Measurements from ENCODE around the gene IFT25.
A peak's percentile ranks its signal among the peaks of the same experiment; 100 is the strongest.
"Not testable (repeated sequence)": the region's sequence is repeated elsewhere in the genome, so short reads cannot be mapped to it uniquely, and the experiment has no call there.

IFT25 gene

DNA sequence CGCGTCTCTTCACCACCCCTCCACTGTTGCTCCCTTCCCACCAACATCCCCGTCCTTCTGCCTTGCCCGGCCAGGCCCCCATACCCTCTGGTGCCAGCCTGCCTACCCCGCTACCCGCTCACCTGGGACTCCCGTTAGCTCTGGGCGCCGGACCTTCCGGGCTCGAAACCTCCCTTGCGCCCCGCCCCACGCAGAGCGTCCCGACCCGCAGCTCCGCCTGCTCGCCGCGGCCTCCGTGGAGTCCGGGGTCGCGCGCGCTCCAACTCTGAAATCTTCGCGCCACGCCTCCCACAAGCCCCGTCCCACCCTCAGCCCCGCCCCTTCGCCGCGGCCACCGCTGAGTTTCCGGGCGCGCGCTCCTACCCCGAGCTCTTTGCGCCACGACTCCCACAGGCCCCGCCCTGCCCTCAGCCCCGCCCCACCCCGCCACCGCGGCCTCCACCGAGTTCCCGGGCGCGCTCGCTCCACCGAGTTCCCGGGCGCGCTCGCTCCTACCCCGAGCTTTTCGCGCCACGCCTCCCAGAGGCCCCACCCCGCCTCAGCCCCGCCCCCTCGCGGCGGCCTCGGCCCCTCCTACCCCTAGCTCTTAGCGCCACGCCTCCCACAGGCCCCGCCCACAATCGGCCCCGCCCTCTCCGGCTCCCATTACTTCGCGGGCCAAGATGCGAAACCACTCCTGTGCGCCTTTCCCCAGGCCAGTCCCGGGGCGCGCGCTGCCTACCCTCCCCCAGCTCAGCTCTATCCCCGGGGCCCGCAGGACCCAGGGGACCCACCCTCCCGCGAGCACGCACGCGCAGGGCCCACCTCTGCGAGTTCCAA lies at the start of gene IFT25:
Gene IFT25 (minus strand): TSS at position 267 of the 819 bp plus-strand sequence. CDS start 5,617 bp downstream, outside the sequence.
- in situ Hi-C loops (cut with HindIII; ENCODE audit: low sequenced_read_pairs) = no loop called here
- H3K4me3 ChIP-seq (ENCODE audit: low read depth, low read length) = peak within 1 kb of the TSS; percentile 87
- TF ChIP-seq CTCF (IDR thresholded peaks at IDR 0.05; ENCODE audit: low read depth, low read length) = no peak
- DNase-seq (ENCODE audit: low read depth, low spot score) = peak; percentile 98

- in situ Hi-C loops (cut with HindIII; ENCODE audit: low sequenced_read_pairs); H3K4me3 ChIP-seq (ENCODE audit: low read depth, low read length); DNase-seq (ENCODE audit: low read depth, low spot score): not testable (repeated sequence)
These were observed 49.0 kb upstream of the IFT25 start for GRCh38 chr1:53994516-53994915.

DNA sequence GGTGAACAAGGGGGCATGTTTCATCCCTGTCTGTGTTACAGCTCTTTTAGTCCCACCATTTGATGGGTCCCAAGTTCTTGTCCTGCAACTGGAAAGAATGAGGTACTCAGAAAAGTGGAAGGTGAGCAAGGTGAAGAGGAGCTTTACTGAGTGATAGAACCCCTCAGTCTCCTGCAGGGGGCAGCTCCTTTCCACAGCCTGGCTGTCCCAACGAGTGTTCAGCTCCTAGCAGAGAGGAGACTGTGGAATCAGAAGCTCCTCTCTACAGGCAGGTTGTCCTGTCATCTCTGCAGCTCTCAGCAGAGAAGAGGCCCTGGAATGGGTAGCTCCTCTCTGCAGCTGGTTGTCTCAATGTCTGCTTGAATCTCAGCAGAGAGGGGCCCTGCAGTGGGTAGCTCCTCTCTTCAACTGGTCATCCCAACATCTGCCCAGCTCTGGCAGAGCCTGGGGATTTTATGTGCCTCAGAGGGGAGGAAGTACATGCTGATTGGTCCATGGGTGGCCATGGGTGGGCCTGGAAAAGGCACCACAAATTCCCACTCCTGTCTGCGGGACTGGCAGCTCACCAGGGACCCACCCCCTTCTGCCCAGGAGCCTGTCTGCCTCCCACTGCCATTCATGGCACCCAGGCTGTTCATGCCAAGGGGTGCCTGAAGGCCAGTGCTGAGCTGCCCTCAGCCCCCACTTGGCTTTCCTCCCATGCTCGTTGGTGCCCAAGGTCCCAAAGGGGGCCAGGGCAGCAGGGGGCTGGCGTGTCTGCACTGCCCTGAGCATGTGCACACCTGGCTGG lies 46.8 kb upstream of the IFT25 start:
- no peak overlapping the region for H3K4me3 ChIP-seq (ENCODE audit: low read depth, low read length)
- TF ChIP-seq CTCF (IDR thresholded peaks at IDR 0.05; ENCODE audit: low read depth, low read length) = no peak
- DNase-seq (ENCODE audit: low read depth, low spot score) = no peak
- in situ Hi-C loops (cut with HindIII; ENCODE audit: low sequenced_read_pairs) = no loop called here

GRCh38 chr1:53987880-53988279 lies 42.4 kb upstream of the IFT25 start:
- no peak for TF ChIP-seq CTCF (IDR thresholded peaks at IDR 0.05; ENCODE audit: low read depth, low read length)
- no peak for DNase-seq (ENCODE audit: low read depth, low spot score)
- in situ Hi-C loops (cut with HindIII; ENCODE audit: low sequenced_read_pairs) = no loop called here
- no peak overlapping the region for H3K4me3 ChIP-seq (ENCODE audit: low read depth, low read length)

DNA sequence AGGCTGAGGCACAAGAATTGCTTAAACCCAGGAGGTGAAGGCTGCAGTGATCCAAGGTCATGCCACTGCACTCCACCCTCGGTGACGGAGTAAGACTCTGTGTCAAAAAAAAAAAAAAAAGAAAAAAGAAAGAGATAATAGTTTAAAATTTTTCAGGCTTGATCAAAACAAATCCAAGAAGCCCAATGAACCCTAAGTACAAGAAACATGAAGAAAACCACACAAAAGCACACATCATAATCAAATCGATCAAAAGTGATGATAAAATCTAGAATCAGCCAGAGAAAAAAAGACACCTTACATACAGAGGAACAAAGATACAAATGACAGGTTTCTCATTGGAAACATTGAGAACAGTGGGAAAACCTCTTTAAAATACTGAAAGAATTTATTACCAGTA lies 41.0 kb upstream of the IFT25 start:
- H3K4me3 ChIP-seq (ENCODE audit: low read depth, low read length) = no peak overlapping the region
- TF ChIP-seq CTCF (IDR thresholded peaks at IDR 0.05; ENCODE audit: low read depth, low read length) = no peak
- no peak for DNase-seq (ENCODE audit: low read depth, low spot score)
- in situ Hi-C loops (cut with HindIII; ENCODE audit: low sequenced_read_pairs) = no loop called here

- no peak for TF ChIP-seq CTCF (IDR thresholded peaks at IDR 0.05; ENCODE audit: low read depth, low read length)
- in situ Hi-C loops (cut with HindIII; ENCODE audit: low sequenced_read_pairs) = no loop called here
- DNase-seq (ENCODE audit: low read depth, low spot score) = no peak
- no peak overlapping the region for H3K4me3 ChIP-seq (ENCODE audit: low read depth, low read length)
These were observed 39.2 kb upstream of the IFT25 start for GRCh38 chr1:53984726-53985125.

GRCh38 chr1:53982763-53983104 lies 37.2 kb upstream of the IFT25 start:
- TF ChIP-seq CTCF (IDR thresholded peaks at IDR 0.05; ENCODE audit: low read depth, low read length) = no peak
- H3K4me3 ChIP-seq (ENCODE audit: low read depth, low read length) = peak overlapping the region; percentile 6
- in situ Hi-C loops (cut with HindIII; ENCODE audit: low sequenced_read_pairs) = no loop called here
- no peak for DNase-seq (ENCODE audit: low read depth, low spot score)
